GM23338 (cell line): ENCODE data around the gene FOXP4. TPM values are rescaled to one million over a fixed set of nuclear protein-coding genes. Genes with fewer than 3 reads are reported as not detected.

Experiments used
- ATAC-seq: fragments of 200-7000 bp; cut with Tn5 transposase; 3 replicates; pipeline ENCODE4 v1.9.1; 2020
- DNase-seq: peaks from one replicate; pipeline ENCODE4 v3.0.0-alpha.2; 2015; ENCODE audit warnings: low spot score
- H2AFZ ChIP-seq: fragments of 200-600 bp; sonication (generic); 2 replicates; pipeline ENCODE4 v1.8.0; 2016; ENCODE audit warnings: antibody characterized with exemption, mild to moderate bottlenecking, moderate library complexity
- H3F3A ChIP-seq: fragments of 200-600 bp; sonication (generic); replicated peaks from 2 replicates; pipeline ENCODE4 v1.8.0; 2017; ENCODE audit warnings: antibody characterized with exemption, mixed run types, low read depth
- H3K27ac ChIP-seq: fragments of 200-600 bp; sonication (generic); 2 replicates; pipeline ENCODE4 v1.6.1; 2016; ENCODE audit warnings: low read depth
- H3K27me3 ChIP-seq: fragments of 200-600 bp; sonication (generic); 2 replicates; pipeline ENCODE4 v1.8.0; 2016; ENCODE audit warnings: mild to moderate bottlenecking, mixed run types, moderate library complexity; ENCODE audit not compliant: insufficient read depth
- H3K36me3 ChIP-seq: fragments of 200-600 bp; sonication (generic); 2 replicates; pipeline ENCODE4 v1.8.0; 2016; ENCODE audit warnings: mild to moderate bottlenecking; ENCODE audit not compliant: insufficient read depth
- H3K4me1 ChIP-seq: fragments of 200-600 bp; sonication (generic); 2 replicates; pipeline ENCODE4 v1.8.0; 2016; ENCODE audit warnings: mild to moderate bottlenecking, moderate library complexity; ENCODE audit not compliant: insufficient read depth
- H3K4me2 ChIP-seq: fragments of 200-600 bp; sonication (generic); 2 replicates; pipeline ENCODE4 v1.7.1; 2017; ENCODE audit warnings: mixed run types
- H3K4me3 ChIP-seq: fragments of 200-600 bp; sonication (generic); 2 replicates; pipeline ENCODE4 v1.6.1; 2016; ENCODE audit warnings: mixed run types
- H3K79me2 ChIP-seq: fragments of 200-600 bp; sonication (generic); replicated peaks from 2 replicates; pipeline ENCODE4 v1.8.0; 2017; ENCODE audit warnings: mild to moderate bottlenecking; ENCODE audit not compliant: insufficient read depth
- H3K9me2 ChIP-seq: fragments of 200-600 bp; sonication (generic); 2 replicates; pipeline ENCODE4 v1.8.0; 2017; ENCODE audit not compliant: insufficient read depth
- H4K20me1 ChIP-seq: fragments of 200-600 bp; sonication (generic); replicated peaks from 2 replicates; pipeline ENCODE4 v1.8.0; 2017; ENCODE audit warnings: mild to moderate bottlenecking; ENCODE audit not compliant: insufficient read depth
- H3K27ac Mint-ChIP-seq: 2 replicates; pipeline ENCODE4 v1.8.0; 2020; ENCODE audit warnings: inconsistent platforms, mild to moderate bottlenecking, moderate library complexity, mixed read lengths
- H3K27me3 Mint-ChIP-seq: 3 replicates; pipeline ENCODE4 v1.8.0; 2022; ENCODE audit warnings: low read depth, mild to moderate bottlenecking, moderate library complexity, mixed read lengths, inconsistent platforms; ENCODE audit not compliant: insufficient read depth, poor library complexity
- H3K36me3 Mint-ChIP-seq: 3 replicates; pipeline ENCODE4 v1.8.0; 2021; ENCODE audit warnings: low read depth, mild to moderate bottlenecking, inconsistent platforms, moderate library complexity, mixed read lengths
- H3K4me1 Mint-ChIP-seq: 3 replicates; pipeline ENCODE4 v1.8.0; 2020; ENCODE audit warnings: mild to moderate bottlenecking, inconsistent platforms, mixed read lengths
- H3K4me3 Mint-ChIP-seq: 3 replicates; pipeline ENCODE4 v1.8.0; 2021; ENCODE audit warnings: moderate library complexity, mild to moderate bottlenecking, inconsistent platforms, mixed read lengths
- H3K9me3 Mint-ChIP-seq: 3 replicates; pipeline ENCODE4 v1.8.0; 2020; ENCODE audit warnings: moderate library complexity, mild to moderate bottlenecking, inconsistent platforms, mixed read lengths
- CREB1 ChIP-seq: fragments of 250-450 bp; sonication (Bioruptor Pico); IDR thresholded peaks from 2 replicates; pipeline ENCODE4 v1.5.0; 2020; ENCODE audit warnings: low read depth, mild to moderate bottlenecking, moderate library complexity
- EZH2 ChIP-seq: fragments of 200-600 bp; sonication (generic); IDR thresholded peaks from one replicate; pipeline ENCODE4 v1.8.0; 2017; ENCODE audit warnings: antibody characterized with exemption, mild to moderate bottlenecking, low read depth; ENCODE audit not compliant: unreplicated experiment
- EZH2phosphoT487 ChIP-seq: fragments of 200-600 bp; sonication (generic); IDR thresholded peaks from one replicate; pipeline ENCODE4 v1.8.1; 2018; ENCODE audit warnings: antibody characterized with exemption; ENCODE audit not compliant: unreplicated experiment
- JUNB ChIP-seq: IDR thresholded peaks from one replicate; pipeline ENCODE4 v1.6.1; 2016; ENCODE audit warnings: antibody characterized with exemption; ENCODE audit not compliant: unreplicated experiment
- NANOG ChIP-seq: IDR thresholded peaks from 2 replicates; pipeline ENCODE4 v1.6.1; 2016; ENCODE audit warnings: antibody characterized with exemption, borderline replicate concordance
- POLR2AphosphoS5 ChIP-seq: IDR thresholded peaks from 2 replicates; pipeline ENCODE4 v1.6.1; 2016; ENCODE audit warnings: antibody characterized with exemption, low read depth
- STAT1 ChIP-seq: IDR thresholded peaks from one replicate; pipeline ENCODE4 v1.6.1; 2016; ENCODE audit warnings: antibody characterized with exemption; ENCODE audit not compliant: unreplicated experiment
- ZNF114 ChIP-seq: fragments of 250-450 bp; sonication (Bioruptor Pico); IDR thresholded peaks from 2 replicates; pipeline ENCODE4 v1.5.0; 2020; ENCODE audit warnings: mild to moderate bottlenecking, moderate library complexity
- polyA plus RNA-seq: library from polyadenylated mRNA; unstranded; fragments of >200 nt; fragmentation: Nextera tagmentation; extraction: Ambion mirVana; gene quantifications from 2 replicates; pipeline ENCODE4 v1.2.1, GENCODE V29; 2016
- total RNA-seq: library from RNA; depleted of rRNA; stranded (reverse); fragments of >200 nt; shearing (Covaris generic); gene quantifications from 2 replicates; pipeline ENCODE4 v1.2.3, GENCODE V29; 2014
- TF ChIP-seq, protein P1 (sequence below): IDR thresholded peaks from one replicate; pipeline ENCODE4 v1.6.1; 2018; ENCODE audit warnings: antibody characterized with exemption; ENCODE audit not compliant: unreplicated experiment
- TF ChIP-seq, protein P2 (sequence below), 2 experiments: fragments of 200-600 bp in 1 of 2; sonication (generic) in 1 of 2; conservative IDR thresholded peaks; 2 replicates each; pipeline versions ENCODE4 v1.5.1 to v1.6.1; 2016 to 2017; ENCODE audit warnings: antibody characterized with exemption in 2 of 2, low read depth in 2 of 2, mild to moderate bottlenecking in 2 of 2, moderate library complexity in 1 of 2
- TF ChIP-seq, protein P3 (sequence below): IDR thresholded peaks from 2 replicates; pipeline ENCODE4 v1.6.1; 2016; ENCODE audit warnings: antibody characterized with exemption

The FOXP4 gene
- total and polyA plus RNA-seq, 2 experiments from 2014 or later = 5.1 to 13.5 TPM

DNA sequence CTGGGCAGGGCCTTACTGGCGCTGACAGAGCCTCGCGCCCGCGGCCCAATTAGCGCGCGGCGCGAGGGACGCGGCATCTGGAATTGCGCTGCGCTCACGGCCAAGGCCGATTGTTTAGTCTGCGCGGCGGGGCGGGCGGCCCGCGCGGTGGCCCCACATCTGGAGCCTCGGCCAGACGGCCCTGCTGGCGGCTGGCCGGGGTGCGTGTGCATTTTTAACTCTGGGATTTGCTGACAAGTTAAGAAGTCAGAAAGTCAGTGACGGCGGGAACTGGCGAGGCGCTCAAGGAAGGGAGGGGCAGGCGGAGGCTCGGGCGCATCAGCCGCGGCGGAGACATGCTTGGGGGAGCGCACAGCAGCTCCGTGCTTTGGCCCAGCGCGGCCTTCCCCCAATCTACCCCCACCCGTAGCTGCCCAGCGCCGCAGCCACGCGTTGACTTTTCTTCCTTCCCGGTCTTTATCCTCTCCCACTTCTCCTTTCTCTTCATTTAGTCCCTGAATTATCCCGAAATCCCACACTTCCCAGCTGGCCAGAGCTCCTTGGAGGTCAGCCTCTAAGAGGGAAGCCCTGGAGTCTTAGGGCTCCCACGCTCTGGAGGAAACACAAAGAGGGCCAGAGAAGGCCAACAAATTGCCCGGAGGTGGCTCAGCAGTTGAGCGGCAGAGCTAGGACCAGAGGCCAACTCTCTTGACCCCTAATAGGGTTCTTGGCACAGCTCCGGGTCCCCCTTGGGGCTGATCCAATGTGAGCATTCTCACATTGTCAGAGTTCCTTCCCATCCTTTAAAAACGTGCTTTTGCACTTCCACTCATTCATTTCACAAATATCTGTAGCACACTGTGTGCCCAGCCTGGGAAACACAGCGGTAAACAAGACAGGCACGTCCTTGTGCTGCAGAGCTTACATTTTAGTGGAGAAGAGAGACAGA, 40.8 kb upstream of the FOXP4 start:
- H3K4me3 Mint-ChIP-seq = peak overlapping the region; percentile 65
- peaks cover 29% of the 10 kb centered on the region for H3K4me1 Mint-ChIP-seq

DNA sequence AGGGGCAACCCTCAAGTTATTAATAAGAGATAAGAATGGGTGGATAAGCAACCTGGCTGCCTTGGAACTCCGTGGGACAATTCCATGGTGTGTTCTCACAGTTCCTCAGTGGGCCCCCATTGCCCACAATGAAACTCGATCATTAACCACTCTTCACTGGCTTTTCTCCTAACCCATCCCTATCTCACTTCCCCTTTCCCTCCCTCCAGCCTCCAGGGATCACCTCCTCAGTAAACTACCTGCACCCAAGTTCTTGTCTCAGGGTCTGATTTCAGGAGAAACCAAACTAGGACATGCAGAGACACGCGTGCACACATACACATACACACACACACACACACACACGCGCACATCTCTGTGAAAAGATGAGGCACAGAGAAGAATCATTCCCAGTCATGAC, 37.7 kb upstream of the FOXP4 start:
- no peaks in the 10 kb centered on the region for H3K36me3 Mint-ChIP-seq
- Histone ChIP-seq H3K4me3 (no peak overlapping the region), H3F3A (peaks cover 14% of the 10 kb centered on the region), H4K20me1 (peaks cover 4% of the 10 kb centered on the region; the same call in 1 of the 2 replicates), H3K9me2 (no peaks in the 10 kb centered on the region), H3K27ac (no peak overlapping the region), H3K36me3 (peaks cover 4% of the 10 kb centered on the region; the same call in 1 of the 2 replicates), H3K4me1 (peaks cover 15% of the 10 kb centered on the region), H3K4me2 (no peak overlapping the region), H2AFZ (no peak overlapping the region), H3K79me2 (no peaks in the 10 kb centered on the region), H3K27me3 (peaks cover 98% of the 10 kb centered on the region)
- H3K27me3 Mint-ChIP-seq = peaks cover 58% of the 10 kb centered on the region
- ATAC-seq = no peak
- H3K4me3 Mint-ChIP-seq = no peak overlapping the region
- H3K27ac Mint-ChIP-seq = no peak overlapping the region
- H3K4me1 Mint-ChIP-seq = peaks cover 16% of the 10 kb centered on the region
- DNase-seq = no peak
- no peaks in the 10 kb centered on the region for H3K9me3 Mint-ChIP-seq
- TF ChIP-seq NANOG (no peak), JUNB (no peak), EZH2phosphoT487 (no peak), STAT1 (no peak), POLR2AphosphoS5 (no peak), EZH2 (no peak), ZNF114 (CRISPR knock-in tag) (no peak), CREB1 (CRISPR knock-in tag) (no peak)
- TF ChIP-seq, protein P1, sequence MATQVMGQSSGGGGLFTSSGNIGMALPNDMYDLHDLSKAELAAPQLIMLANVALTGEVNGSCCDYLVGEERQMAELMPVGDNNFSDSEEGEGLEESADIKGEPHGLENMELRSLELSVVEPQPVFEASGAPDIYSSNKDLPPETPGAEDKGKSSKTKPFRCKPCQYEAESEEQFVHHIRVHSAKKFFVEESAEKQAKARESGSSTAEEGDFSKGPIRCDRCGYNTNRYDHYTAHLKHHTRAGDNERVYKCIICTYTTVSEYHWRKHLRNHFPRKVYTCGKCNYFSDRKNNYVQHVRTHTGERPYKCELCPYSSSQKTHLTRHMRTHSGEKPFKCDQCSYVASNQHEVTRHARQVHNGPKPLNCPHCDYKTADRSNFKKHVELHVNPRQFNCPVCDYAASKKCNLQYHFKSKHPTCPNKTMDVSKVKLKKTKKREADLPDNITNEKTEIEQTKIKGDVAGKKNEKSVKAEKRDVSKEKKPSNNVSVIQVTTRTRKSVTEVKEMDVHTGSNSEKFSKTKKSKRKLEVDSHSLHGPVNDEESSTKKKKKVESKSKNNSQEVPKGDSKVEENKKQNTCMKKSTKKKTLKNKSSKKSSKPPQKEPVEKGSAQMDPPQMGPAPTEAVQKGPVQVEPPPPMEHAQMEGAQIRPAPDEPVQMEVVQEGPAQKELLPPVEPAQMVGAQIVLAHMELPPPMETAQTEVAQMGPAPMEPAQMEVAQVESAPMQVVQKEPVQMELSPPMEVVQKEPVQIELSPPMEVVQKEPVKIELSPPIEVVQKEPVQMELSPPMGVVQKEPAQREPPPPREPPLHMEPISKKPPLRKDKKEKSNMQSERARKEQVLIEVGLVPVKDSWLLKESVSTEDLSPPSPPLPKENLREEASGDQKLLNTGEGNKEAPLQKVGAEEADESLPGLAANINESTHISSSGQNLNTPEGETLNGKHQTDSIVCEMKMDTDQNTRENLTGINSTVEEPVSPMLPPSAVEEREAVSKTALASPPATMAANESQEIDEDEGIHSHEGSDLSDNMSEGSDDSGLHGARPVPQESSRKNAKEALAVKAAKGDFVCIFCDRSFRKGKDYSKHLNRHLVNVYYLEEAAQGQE = no peak
- TF ChIP-seq, protein P2, sequence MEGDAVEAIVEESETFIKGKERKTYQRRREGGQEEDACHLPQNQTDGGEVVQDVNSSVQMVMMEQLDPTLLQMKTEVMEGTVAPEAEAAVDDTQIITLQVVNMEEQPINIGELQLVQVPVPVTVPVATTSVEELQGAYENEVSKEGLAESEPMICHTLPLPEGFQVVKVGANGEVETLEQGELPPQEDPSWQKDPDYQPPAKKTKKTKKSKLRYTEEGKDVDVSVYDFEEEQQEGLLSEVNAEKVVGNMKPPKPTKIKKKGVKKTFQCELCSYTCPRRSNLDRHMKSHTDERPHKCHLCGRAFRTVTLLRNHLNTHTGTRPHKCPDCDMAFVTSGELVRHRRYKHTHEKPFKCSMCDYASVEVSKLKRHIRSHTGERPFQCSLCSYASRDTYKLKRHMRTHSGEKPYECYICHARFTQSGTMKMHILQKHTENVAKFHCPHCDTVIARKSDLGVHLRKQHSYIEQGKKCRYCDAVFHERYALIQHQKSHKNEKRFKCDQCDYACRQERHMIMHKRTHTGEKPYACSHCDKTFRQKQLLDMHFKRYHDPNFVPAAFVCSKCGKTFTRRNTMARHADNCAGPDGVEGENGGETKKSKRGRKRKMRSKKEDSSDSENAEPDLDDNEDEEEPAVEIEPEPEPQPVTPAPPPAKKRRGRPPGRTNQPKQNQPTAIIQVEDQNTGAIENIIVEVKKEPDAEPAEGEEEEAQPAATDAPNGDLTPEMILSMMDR (conservative IDR thresholded peaks at IDR 0.05; ENCODE audit: low read depth in 2 of 2) = no peak
- TF ChIP-seq, protein P3, sequence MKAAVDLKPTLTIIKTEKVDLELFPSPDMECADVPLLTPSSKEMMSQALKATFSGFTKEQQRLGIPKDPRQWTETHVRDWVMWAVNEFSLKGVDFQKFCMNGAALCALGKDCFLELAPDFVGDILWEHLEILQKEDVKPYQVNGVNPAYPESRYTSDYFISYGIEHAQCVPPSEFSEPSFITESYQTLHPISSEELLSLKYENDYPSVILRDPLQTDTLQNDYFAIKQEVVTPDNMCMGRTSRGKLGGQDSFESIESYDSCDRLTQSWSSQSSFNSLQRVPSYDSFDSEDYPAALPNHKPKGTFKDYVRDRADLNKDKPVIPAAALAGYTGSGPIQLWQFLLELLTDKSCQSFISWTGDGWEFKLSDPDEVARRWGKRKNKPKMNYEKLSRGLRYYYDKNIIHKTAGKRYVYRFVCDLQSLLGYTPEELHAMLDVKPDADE = no peak

More for the DNA sequence above, 40.8 kb upstream of the FOXP4 start:
- Histone ChIP-seq H3K79me2 (no peaks in the 10 kb centered on the region), H3K27ac (no peak overlapping the region), H2AFZ (peak overlapping the region; percentile 95), H3F3A (peaks cover 14% of the 10 kb centered on the region), H3K4me2 (peak overlapping the region; percentile 86), H4K20me1 (peaks cover 4% of the 10 kb centered on the region; the same call in 1 of the 2 replicates), H3K4me3 (peak overlapping the region; percentile 54), H3K27me3 (peaks cover 95% of the 10 kb centered on the region), H3K9me2 (no peaks in the 10 kb centered on the region), H3K4me1 (peaks cover 24% of the 10 kb centered on the region), H3K36me3 (peaks cover 4% of the 10 kb centered on the region; the same call in 1 of the 2 replicates)
- TF ChIP-seq EZH2 = peak; percentile 58
- no peak for TF ChIP-seq ZNF114 (CRISPR knock-in tag)
- peak; percentile 81 for TF ChIP-seq EZH2phosphoT487
- Mint-ChIP-seq H3K27me3 (peaks cover 72% of the 10 kb centered on the region), H3K36me3 (no peaks in the 10 kb centered on the region), H3K9me3 (no peaks in the 10 kb centered on the region), H3K27ac (no peak overlapping the region)
- peak; percentile 70 for DNase-seq
- peak; percentile 59 for ATAC-seq
